GOT3 (cell line): ENCODE results near the gene FCRLA.
"Not testable (repeated sequence)": the region's sequence is repeated elsewhere in the genome, so short reads cannot be mapped to it uniquely, and the experiment has no call there.

Source experiments
- DNase-seq: peaks from one replicate; lab custom pipeline; 2025; ENCODE audit warnings: mixed read lengths; lab: John Stamatoyannopoulos, UW

The FCRLA gene

DNA sequence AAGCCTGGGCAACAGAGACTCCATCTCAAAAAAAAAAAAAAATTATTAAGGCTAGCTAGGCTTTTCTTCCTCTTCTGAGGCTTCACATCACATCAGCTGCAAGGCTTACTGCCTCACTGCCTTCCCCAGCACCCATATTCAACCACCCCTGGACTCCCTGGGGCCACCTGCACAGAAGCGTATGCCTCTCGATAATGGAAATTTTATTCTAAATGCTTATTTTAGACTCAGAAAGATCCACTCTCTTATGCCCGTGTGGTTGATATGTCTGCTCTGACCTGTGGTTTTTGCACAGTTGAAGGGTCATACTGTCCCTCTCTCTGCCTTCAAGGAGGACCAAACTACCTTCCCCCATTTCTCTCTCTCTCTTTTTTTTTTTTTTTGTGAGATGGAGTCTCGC is 1.5 kb upstream of the FCRLA start:
- DNase-seq: no peak

DNA sequence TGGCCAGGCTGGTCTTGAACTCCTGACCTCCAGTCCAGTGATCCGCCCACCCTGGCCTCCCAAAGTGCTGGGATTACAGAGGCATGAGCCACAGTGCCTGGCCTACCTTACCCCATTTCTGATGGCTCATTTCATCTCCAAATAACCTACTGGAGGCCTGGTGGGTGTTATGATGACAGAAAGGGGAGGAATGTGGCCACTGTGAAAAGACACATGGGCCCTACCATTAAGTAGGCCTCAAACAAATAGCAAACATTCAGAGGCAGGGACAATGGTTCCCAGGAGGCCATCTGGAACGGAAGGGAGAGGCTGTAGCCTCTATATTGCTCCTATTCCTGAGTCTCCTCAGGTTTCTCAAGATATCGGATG is 932 bp upstream of the FCRLA start:
- DNase-seq: peak; percentile 41

DNA sequence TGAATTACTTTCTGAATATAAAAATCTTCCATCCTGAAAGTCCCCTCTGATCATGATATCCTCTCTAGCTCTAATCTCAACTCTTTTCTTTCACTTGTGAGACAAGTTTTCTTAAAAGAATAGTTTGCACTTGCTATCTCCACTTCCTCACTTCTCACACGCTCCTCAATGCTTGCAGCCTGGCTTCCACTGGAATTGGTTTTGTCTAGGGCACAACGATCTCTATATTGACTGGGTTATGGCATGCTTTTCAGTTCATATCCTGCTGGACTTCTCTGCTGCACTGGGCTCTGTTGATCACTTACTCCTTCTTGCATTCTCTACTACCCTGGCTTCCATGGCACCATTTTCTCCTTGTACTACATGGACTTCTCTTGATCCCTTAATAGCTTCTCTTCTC is 474 bp downstream of the FCRLA start:
- no peak for DNase-seq

DNA sequence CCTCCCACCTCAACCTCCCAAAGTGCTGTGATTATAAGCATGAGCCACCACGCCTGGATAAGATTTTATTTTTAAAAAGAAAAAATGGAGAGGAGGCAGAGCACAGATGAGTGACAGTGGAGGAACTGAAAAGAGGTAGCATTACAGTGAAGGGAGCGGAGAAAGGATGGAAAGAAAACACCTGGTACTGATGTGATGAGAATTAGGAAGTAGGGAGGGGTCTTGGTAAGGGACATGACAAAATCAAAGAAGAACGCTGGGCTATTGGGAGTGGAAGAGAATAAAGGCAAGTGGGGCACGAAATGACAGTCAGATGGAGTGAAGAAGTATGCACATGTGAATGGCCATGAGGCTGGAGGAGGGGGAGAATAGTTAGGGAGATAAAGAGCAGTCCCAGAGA is 2.3 kb downstream of the FCRLA start:
- DNase-seq: no peak

DNA sequence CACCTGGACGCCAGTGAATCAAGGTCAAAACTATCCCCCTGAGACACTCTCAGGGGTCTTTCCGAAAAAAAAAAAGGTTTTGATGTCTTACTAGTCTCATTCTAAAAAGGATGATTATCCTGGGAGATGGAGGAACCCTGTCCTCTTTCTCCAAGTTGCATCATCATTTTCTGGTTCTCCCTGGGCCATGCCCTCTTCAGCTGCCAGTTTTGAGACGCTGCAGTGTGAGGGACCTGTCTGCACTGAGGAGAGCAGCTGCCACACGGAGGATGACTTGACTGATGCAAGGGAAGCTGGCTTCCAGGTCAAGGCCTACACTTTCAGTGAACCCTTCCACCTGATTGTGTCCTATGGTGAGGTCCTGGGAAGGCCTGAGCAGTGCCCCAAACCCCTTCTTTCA is 3.5 kb downstream of the FCRLA start:
- DNase-seq: no peak

DNA sequence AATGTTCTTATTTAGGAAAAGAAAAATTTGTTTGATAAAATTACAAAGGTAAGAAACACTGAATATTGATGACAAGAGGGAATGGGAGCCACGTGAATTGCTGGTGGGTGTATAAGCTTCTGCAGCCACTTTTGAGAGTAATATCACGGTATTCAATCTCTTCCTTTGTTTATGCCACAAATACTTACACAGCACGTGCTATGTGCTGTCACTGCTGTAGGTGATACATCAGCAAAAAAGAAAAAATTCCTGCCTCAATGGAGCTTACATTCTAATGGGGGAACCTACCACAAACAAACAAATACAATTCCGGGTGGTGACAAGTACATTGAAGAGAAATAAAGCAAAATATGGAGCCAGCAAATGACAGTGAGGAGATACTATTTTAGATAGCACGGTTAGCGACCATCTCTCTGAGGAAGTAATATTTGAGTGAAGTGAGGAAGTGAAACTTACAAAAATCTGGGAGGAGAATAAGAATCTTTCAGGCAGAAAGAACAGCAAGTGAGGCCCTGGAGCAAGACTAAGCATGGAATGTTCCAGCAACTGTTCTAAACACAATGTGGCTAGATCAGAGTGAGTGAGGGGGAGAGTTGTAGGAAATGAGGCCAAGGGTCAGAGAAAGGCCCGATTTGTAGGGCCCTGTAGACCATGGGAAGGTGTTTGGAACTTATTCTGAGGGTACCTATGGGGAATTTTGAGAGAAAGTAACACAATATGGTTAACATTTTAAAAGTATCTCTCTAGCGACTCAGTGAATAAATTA is 11.7 kb downstream of the FCRLA start:
- no peak for DNase-seq

DNA sequence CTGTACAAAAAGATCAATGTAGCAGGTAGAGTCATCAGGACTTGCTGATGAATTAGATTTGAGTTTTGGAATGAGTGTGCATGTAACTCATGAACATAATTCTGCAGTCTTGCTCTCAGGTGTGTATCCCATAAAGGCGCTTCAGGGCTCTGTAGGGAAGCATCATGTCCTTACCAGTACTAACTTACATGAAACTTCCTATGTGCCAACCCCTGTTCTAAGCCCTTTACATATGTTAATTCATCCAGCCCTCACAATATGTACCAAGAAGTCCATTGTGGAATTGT is 12.2 kb downstream of the FCRLA start:
- DNase-seq: no peak

DNA sequence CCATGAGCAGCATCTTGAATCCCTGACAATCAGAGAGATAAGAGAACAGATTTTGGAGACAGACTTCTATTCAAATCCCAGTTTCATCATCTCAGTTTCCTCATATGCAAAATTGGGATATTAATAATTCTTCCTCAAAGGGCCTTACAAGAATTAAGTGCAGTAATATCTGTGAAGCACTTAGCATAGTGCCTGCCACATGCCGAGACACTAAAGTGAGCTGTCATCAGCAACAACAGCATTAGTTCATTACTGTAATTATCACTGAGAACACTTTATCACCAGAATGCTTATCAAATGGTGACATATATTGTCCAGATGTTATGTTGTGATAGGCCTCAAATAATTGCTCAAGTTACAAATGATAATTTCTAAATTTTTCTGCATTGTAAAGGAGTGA is 13.4 kb downstream of the FCRLA start:
- DNase-seq: no peak

DNA sequence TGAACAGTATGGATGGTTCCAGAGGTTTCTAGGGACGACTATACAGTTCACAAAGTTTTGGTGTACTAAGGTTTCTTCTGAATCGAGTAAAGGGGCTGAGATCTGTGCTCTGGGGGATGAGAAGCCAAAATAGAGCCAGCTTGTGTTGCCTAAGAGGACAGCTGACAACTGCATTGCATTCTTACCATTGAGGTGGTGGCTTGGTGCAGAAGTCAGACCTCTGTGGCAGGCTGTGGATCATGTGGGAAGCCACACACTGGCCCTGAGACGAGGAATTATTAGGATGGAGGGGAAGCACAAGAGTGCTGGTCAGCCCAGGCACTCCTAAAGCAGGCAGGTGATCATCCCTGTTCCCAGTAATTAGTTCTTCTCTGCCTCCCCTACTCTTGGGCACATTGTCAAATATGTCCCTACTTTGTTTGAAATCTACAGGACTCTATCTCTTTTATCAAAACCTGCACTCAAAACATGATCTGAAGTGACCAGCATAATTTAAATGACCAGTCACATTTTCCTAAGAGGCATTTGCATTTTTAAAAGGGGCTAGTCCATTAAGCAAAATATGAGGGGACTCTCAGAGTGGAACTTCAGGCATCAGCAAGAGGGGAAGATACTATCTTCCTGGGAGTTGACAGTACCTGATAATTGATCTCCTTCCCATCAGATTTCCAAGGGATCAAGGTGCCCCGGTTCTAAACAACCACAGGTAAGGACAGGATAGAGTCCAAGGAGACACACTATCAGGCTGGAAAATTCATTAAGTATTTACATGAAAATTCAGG is 14.1 kb downstream of the FCRLA start, which contains the start of gene FCRLB:
FCRLB (plus strand) TSS at position 589 of the 782 bp plus-strand sequence. CDS start 1,129 bp downstream, outside the sequence.
- no peak for DNase-seq

DNA sequence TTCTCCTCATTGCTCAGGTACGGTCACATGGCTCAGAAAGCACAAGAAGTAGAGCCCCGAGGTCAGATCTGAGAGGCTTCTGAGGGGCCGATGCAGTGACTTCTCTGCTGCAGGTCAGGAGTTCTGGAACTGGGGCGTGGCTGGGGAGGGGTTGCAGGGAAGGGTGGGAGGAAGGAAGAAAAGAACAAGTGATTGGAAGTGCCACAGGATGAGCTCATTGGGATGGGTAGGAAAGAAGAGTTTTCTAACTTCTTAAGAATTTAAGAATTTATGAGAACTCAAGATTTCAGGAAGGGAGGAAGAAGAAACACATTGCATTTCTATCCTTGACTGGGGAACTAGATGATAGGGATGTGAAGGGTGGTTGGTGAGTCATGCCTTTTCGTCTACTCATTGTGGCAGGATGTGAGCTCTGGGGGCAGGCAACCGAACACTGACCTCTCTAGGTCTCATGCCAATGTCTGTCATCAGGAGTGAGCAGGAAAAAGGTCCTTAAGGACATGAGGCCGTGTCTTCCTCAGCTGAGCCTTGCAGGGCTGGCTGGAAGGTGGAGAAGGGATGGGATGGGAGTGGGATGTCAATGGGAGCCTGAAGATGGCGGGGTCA is 14.8 kb downstream of the FCRLA start:
- no peak for DNase-seq

DNA sequence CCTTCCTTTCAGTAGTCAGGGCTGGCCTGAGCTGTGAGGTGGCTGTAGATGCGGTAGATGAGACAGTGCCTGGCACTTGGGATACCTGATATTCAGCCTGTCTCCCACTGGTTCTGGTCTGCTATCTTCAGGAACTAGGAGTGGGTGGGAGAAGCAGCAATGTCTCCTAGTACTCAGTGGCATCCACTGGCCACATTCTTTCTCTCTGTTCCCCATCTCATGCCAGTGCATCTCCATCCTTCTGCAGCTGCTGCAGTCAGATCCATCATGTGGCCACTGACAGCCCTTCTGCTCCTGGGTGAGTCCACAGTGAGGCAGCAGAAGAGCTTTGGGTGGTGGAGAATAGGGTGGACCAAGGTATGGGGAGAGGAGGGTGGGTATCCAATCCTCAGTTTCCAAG is 15.4 kb downstream of the FCRLA start:
- no peak for DNase-seq

DNA sequence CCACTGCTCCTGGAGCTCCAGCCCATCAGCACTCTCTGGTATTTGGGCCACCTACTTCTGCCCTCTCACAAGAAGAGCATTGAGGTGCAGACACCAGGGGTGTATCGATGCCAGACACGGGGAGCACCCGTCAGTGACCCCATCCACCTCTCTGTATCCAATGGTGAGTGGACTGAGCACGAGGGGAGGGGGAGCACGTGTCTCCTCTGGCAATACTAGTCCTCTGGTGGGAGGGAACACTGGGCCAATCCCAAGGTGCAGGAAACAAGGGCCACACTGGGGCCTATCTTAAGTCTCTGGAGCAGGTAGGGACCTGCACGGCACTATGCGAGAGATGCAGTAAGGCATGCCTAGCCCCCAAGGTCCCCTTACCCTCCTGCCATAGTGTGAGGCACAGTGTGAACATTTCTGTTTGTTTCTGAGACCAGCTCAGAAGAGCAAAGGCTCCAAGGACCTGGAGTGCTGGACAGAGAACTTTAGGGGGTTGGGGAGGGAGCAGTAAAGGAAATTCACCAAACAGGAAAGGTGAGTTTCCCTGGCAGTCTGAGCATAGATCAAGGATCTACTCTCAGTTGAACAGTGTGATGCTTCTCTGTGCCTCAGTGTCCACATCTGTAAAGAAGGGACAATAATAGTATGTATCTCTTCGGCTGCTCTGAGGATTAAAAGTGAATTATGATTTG is 16.6 kb downstream of the FCRLA start:
- DNase-seq: no peak

DNA sequence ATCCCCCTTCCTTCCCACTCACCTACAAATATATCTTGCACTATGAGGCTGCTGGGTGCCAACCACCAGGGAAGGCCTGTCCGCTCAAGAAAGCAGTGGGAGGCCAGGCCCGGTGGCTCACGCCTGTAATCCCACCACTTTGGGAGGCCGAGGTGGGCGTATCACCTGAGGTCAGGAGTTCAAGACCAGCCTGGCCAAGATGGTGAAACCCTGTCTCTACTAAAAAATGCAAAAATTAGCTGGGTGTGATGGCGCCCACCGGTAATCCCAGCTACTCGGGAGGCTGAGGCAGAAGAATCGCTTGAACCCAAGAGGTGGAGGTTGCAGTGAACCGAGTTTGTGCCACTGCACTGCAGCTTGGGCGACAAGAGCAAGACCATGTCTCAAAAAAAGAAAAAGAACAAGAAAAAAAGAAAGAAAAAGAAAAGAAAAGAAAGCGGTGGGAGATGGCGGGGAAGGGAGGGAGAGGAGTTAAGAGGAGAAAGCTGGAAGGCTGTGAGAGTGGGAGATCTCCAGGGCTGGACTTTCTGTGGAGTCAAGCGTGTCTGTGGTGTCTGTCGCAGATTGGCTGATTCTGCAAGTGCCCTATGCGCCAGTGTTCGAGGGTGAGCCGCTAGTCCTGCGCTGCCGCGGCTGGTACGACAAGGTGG is 18.4 kb downstream of the FCRLA start:
- DNase-seq: not testable (repeated sequence)

DNA sequence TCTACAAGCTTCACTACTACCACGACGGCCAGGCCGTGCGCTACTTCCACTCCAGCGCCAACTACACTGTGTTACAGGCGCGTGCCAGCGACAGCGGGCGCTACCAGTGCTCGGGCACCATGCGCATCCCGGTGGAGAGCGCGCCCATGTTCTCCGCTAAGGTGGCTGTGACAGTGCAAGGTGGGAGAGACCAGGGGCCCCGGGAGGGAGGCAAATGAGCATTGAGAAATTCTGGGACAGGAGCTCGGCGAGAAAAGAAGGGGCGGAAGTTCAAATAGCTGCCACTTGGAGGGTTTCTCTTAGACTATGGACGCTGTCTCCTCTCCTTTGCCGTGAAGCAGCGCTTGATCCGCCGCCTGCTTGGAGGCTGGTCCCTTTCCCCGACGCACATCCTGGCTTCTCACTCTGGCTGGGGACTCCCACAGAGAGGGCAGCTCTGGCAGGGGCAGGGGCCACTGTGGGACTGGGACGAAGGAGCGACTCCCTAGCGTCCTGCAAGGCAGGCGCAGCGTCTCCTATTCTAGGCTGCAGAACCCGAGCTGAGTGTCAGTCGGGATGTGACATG is 19.0 kb downstream of the FCRLA start:
- DNase-seq: no peak

DNA sequence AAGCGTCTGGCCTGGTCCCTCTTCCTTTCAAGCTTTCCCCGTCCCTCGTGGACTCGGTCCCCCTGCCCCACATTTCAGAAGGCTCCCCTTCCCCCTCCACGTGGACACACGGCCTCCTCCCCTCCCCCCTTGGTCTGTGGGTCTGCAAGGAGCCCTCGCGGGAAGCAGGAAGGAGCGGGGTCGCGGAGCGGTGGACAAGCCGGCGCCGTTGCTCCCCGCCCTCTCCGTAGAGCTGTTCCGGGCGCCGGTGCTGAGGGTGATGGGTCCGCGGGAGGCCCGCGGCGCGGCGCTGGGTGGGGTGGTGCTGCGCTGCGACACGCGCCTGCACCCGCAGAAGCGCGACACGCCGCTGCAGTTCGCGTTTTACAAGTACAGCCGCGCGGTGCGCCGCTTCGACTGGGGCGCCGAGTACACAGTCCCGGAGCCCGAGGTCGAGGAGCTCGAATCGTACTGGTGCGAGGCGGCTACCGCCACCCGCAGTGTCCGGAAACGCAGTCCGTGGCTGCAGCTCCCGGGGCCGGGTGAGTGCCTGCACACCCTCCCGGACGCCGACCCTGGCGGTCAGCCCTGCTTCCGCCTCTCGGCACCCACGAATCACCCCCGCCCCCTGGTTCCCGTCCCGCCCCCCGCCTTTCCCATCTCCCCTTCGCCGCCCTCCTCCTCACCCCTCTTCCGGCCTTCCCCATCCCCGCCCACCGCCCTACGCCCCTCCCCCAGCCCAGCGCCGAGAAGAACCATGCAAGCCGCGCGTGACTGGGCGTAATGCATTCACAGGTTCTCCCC is 19.6 kb downstream of the FCRLA start:
- DNase-seq: peak; percentile 64

DNA sequence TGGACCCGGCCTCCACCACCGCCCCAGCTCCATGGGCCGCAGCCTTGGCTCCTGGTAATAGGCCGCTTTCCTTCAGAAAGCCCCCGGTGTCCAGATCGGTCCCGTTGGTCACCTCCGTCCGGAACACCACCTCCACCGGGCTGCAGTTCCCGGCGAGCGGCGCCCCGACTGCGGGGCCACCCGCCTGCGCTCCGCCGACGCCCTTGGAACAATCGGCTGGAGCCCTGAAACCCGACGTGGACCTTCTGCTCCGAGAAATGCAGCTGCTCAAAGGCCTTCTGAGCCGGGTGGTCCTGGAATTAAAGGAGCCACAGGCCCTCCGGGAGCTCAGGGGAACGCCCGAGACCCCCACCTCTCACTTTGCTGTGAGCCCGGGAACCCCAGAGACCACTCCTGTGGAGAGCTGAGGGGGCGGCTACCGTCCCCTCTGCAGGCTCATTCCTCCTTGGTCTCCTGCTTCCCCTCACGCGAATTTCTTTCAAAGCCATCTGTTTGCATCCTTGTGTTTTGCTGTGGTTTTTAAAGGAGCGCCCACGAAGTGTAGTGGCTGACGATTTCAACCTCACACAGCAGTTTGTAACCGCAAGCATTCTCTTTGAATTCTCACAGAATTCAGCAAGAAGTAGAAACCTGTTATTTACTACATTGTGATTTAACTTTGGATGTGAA is 20.4 kb downstream of the FCRLA start:
- DNase-seq: no peak

DNA sequence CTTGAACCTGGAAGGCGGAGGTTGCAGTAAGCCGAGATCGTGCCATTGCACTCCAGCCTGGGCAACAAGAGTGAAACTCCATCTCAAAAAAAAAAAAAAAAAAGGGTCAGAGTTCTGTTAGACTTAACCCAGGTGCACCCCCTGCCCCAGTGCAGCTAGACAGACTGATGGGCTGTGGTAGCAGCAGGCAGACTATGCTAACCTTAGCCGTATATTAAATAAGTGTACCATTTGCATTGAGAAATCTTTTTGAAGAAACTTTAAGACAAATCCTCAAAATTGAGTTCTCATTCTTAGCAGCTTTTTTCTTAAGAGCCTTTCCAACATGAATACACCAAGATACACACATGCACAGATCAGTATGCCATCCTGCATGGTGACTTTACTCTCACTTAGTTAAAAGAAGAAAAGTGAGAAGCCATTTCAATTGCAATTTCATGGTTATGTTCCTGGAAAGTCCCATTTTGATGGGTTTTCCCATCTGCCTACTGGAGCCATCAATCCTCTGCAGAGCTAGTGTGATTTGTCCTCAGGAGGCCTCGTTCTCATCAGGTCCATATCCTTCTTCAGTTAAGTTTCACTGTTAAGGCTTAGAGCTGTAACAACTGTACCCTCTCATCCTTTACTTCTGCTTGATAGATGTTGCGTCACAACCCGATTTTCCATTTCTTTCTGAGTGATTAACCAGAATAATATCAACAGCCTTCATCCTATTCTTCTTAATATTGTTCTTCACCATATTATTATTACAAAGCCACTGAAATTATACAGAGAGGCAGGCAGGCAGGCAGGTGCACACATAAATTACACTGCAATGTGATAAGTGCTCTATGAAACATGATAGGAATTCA is 21.6 kb downstream of the FCRLA start:
- no peak for DNase-seq

DNA sequence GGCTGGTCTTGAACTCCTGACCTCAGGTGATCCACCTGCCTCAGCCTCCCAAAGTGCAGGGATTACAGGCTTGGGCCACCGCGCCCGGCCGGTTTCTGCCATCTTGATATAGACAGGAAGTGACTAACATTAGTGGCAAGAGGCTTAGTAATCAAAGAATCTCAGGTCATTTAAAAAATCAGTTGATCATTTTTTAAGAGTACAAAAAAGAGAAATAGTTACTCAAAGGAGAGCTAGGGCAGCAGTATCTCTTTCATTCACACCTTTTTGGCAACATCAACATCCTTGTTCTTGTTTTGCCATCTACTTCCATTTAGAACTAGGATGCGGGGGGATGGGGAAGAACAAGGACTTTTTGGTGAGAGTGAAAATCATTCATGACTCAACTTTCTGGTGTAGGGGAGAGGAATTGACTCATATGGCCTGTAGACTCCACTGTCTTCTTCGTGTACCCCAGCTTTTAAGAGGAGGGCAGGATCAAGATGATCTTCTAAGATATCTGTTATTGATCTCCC is 23.1 kb downstream of the FCRLA start:
- no peak for DNase-seq

DNA sequence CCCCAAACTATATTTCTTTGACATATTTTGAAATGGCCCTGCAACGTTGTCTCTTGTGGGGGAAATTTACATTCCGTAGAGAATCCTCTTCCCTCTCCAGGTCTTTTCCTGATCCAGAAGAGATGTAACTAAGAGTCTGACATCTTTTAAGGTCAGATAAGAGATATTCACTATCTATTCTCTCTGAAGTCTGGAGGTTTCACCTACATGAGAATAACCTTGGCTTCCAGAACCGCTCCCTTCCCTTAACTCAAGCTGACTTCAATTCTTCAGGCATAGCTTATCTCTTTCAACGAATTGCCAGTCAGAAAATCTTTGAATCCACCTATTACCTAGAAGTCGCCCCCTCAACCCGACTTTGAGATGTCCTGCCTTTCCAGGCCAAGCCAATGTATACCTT is 24.2 kb downstream of the FCRLA start:
- no peak for DNase-seq
